GM23338 (cell line): ENCODE measurements around the gene BTBD9. TPM values are rescaled to one million over a fixed set of nuclear protein-coding genes. Genes with fewer than 3 reads are reported as not detected.

Source experiments
- ATAC-seq: fragments of 200-7000 bp; cut with Tn5 transposase; 3 replicates; pipeline ENCODE4 v1.9.1; 2020
- DNase-seq: peaks from one replicate; pipeline ENCODE4 v3.0.0-alpha.2; 2015; ENCODE audit warnings: low spot score
- H2AFZ ChIP-seq: fragments of 200-600 bp; sonication (generic); 2 replicates; pipeline ENCODE4 v1.8.0; 2016; ENCODE audit warnings: antibody characterized with exemption, mild to moderate bottlenecking, moderate library complexity
- H3F3A ChIP-seq: fragments of 200-600 bp; sonication (generic); replicated peaks from 2 replicates; pipeline ENCODE4 v1.8.0; 2017; ENCODE audit warnings: antibody characterized with exemption, mixed run types, low read depth
- H3K27ac ChIP-seq: fragments of 200-600 bp; sonication (generic); 2 replicates; pipeline ENCODE4 v1.6.1; 2016; ENCODE audit warnings: low read depth
- H3K27me3 ChIP-seq: fragments of 200-600 bp; sonication (generic); 2 replicates; pipeline ENCODE4 v1.8.0; 2016; ENCODE audit warnings: mild to moderate bottlenecking, mixed run types, moderate library complexity; ENCODE audit not compliant: insufficient read depth
- H3K36me3 ChIP-seq: fragments of 200-600 bp; sonication (generic); 2 replicates; pipeline ENCODE4 v1.8.0; 2016; ENCODE audit warnings: mild to moderate bottlenecking; ENCODE audit not compliant: insufficient read depth
- H3K4me1 ChIP-seq: fragments of 200-600 bp; sonication (generic); 2 replicates; pipeline ENCODE4 v1.8.0; 2016; ENCODE audit warnings: mild to moderate bottlenecking, moderate library complexity; ENCODE audit not compliant: insufficient read depth
- H3K4me2 ChIP-seq: fragments of 200-600 bp; sonication (generic); 2 replicates; pipeline ENCODE4 v1.7.1; 2017; ENCODE audit warnings: mixed run types
- H3K4me3 ChIP-seq: fragments of 200-600 bp; sonication (generic); 2 replicates; pipeline ENCODE4 v1.6.1; 2016; ENCODE audit warnings: mixed run types
- H3K79me2 ChIP-seq: fragments of 200-600 bp; sonication (generic); replicated peaks from 2 replicates; pipeline ENCODE4 v1.8.0; 2017; ENCODE audit warnings: mild to moderate bottlenecking; ENCODE audit not compliant: insufficient read depth
- H3K9me2 ChIP-seq: fragments of 200-600 bp; sonication (generic); 2 replicates; pipeline ENCODE4 v1.8.0; 2017; ENCODE audit not compliant: insufficient read depth
- H4K20me1 ChIP-seq: fragments of 200-600 bp; sonication (generic); replicated peaks from 2 replicates; pipeline ENCODE4 v1.8.0; 2017; ENCODE audit warnings: mild to moderate bottlenecking; ENCODE audit not compliant: insufficient read depth
- H3K27ac Mint-ChIP-seq: 2 replicates; pipeline ENCODE4 v1.8.0; 2020; ENCODE audit warnings: inconsistent platforms, mild to moderate bottlenecking, moderate library complexity, mixed read lengths
- H3K27me3 Mint-ChIP-seq: 3 replicates; pipeline ENCODE4 v1.8.0; 2022; ENCODE audit warnings: low read depth, mild to moderate bottlenecking, moderate library complexity, mixed read lengths, inconsistent platforms; ENCODE audit not compliant: insufficient read depth, poor library complexity
- H3K36me3 Mint-ChIP-seq: 3 replicates; pipeline ENCODE4 v1.8.0; 2021; ENCODE audit warnings: low read depth, mild to moderate bottlenecking, inconsistent platforms, moderate library complexity, mixed read lengths
- H3K4me1 Mint-ChIP-seq: 3 replicates; pipeline ENCODE4 v1.8.0; 2020; ENCODE audit warnings: mild to moderate bottlenecking, inconsistent platforms, mixed read lengths
- H3K4me3 Mint-ChIP-seq: 3 replicates; pipeline ENCODE4 v1.8.0; 2021; ENCODE audit warnings: moderate library complexity, mild to moderate bottlenecking, inconsistent platforms, mixed read lengths
- H3K9me3 Mint-ChIP-seq: 3 replicates; pipeline ENCODE4 v1.8.0; 2020; ENCODE audit warnings: moderate library complexity, mild to moderate bottlenecking, inconsistent platforms, mixed read lengths
- CREB1 ChIP-seq: fragments of 250-450 bp; sonication (Bioruptor Pico); IDR thresholded peaks from 2 replicates; pipeline ENCODE4 v1.5.0; 2020; ENCODE audit warnings: low read depth, mild to moderate bottlenecking, moderate library complexity
- CTCF ChIP-seq, 2 experiments: fragments of 200-600 bp in 1 of 2; sonication (generic) in 1 of 2; conservative IDR thresholded peaks; 2 replicates each; pipeline versions ENCODE4 v1.5.1 to v1.6.1; 2016 to 2017; ENCODE audit warnings: antibody characterized with exemption in 2 of 2, low read depth in 2 of 2, mild to moderate bottlenecking in 2 of 2, moderate library complexity in 1 of 2
- EZH2 ChIP-seq: fragments of 200-600 bp; sonication (generic); IDR thresholded peaks from one replicate; pipeline ENCODE4 v1.8.0; 2017; ENCODE audit warnings: antibody characterized with exemption, mild to moderate bottlenecking, low read depth; ENCODE audit not compliant: unreplicated experiment
- EZH2phosphoT487 ChIP-seq: fragments of 200-600 bp; sonication (generic); IDR thresholded peaks from one replicate; pipeline ENCODE4 v1.8.1; 2018; ENCODE audit warnings: antibody characterized with exemption; ENCODE audit not compliant: unreplicated experiment
- JUNB ChIP-seq: IDR thresholded peaks from one replicate; pipeline ENCODE4 v1.6.1; 2016; ENCODE audit warnings: antibody characterized with exemption; ENCODE audit not compliant: unreplicated experiment
- NANOG ChIP-seq: IDR thresholded peaks from 2 replicates; pipeline ENCODE4 v1.6.1; 2016; ENCODE audit warnings: antibody characterized with exemption, borderline replicate concordance
- POLR2AphosphoS5 ChIP-seq: IDR thresholded peaks from 2 replicates; pipeline ENCODE4 v1.6.1; 2016; ENCODE audit warnings: antibody characterized with exemption, low read depth
- REST ChIP-seq: IDR thresholded peaks from one replicate; pipeline ENCODE4 v1.6.1; 2018; ENCODE audit warnings: antibody characterized with exemption; ENCODE audit not compliant: unreplicated experiment
- STAT1 ChIP-seq: IDR thresholded peaks from one replicate; pipeline ENCODE4 v1.6.1; 2016; ENCODE audit warnings: antibody characterized with exemption; ENCODE audit not compliant: unreplicated experiment
- ZNF114 ChIP-seq: fragments of 250-450 bp; sonication (Bioruptor Pico); IDR thresholded peaks from 2 replicates; pipeline ENCODE4 v1.5.0; 2020; ENCODE audit warnings: mild to moderate bottlenecking, moderate library complexity
- ZNF462 ChIP-seq: fragments of 250-450 bp; sonication (Bioruptor Pico); IDR thresholded peaks from 2 replicates; pipeline ENCODE4 v1.5.0; 2020; ENCODE audit warnings: mild to moderate bottlenecking, moderate library complexity
- polyA plus RNA-seq: library from polyadenylated mRNA; unstranded; fragments of >200 nt; fragmentation: Nextera tagmentation; extraction: Ambion mirVana; gene quantifications from 2 replicates; pipeline ENCODE4 v1.2.1, GENCODE V29; 2016
- total RNA-seq: library from RNA; depleted of rRNA; stranded (reverse); fragments of >200 nt; shearing (Covaris generic); gene quantifications from 2 replicates; pipeline ENCODE4 v1.2.3, GENCODE V29; 2014

The BTBD9 gene
- total and polyA plus RNA-seq, 2 experiments from 2014 or later, result 4.2 to 5.3 TPM

GRCh38 chr6:38155144-38155543, 484.6 kb downstream of the BTBD9 start:
- Histone ChIP-seq H3K27me3 (no peaks in the 10 kb centered on the region), H2AFZ (no peak overlapping the region), H3K27ac (no peak overlapping the region; the same call in 1 of the 2 replicates), H3K4me1 (no peaks in the 10 kb centered on the region), H3K9me2 (no peaks in the 10 kb centered on the region), H3K36me3 (no peaks in the 10 kb centered on the region), H3F3A (no peaks in the 10 kb centered on the region), H3K79me2 (no peaks in the 10 kb centered on the region), H4K20me1 (no peaks in the 10 kb centered on the region), H3K4me3 (no peak overlapping the region), H3K4me2 (no peak overlapping the region)
- Mint-ChIP-seq H3K4me1 (peaks cover 9% of the 10 kb centered on the region), H3K9me3 (no peaks in the 10 kb centered on the region), H3K27me3 (peaks cover 14% of the 10 kb centered on the region), H3K4me3 (no peak overlapping the region), H3K36me3 (no peaks in the 10 kb centered on the region), H3K27ac (peak overlapping the region; percentile 88)
- DNase-seq (no peak), ATAC-seq (no peak)
- no peak for TF ChIP-seq CREB1
- no peak for TF ChIP-seq CTCF (conservative IDR thresholded peaks at IDR 0.05; ENCODE audit: low read depth in 2 of 2)
- no peak for TF ChIP-seq STAT1
- no peak for TF ChIP-seq JUNB

GRCh38 chr6:38154731-38155130, 485.0 kb downstream of the BTBD9 start:
- Mint-ChIP-seq H3K27me3 (peaks cover 14% of the 10 kb centered on the region), H3K4me1 (peaks cover 9% of the 10 kb centered on the region), H3K27ac (peak overlapping the region; percentile 88), H3K4me3 (no peak overlapping the region), H3K9me3 (no peaks in the 10 kb centered on the region), H3K36me3 (no peaks in the 10 kb centered on the region)
- H4K20me1 ChIP-seq, result no peaks in the 10 kb centered on the region
- H3K4me3 ChIP-seq, result no peak overlapping the region
- H2AFZ ChIP-seq, result no peak overlapping the region
- H3F3A ChIP-seq, result no peaks in the 10 kb centered on the region
- no peaks in the 10 kb centered on the region for H3K27me3 ChIP-seq
- no peaks in the 10 kb centered on the region for H3K36me3 ChIP-seq
- H3K79me2 ChIP-seq, result no peaks in the 10 kb centered on the region
- ATAC-seq, result no peak
- no peaks in the 10 kb centered on the region for H3K9me2 ChIP-seq
- no peaks in the 10 kb centered on the region for H3K4me1 ChIP-seq
- no peak overlapping the region for H3K4me2 ChIP-seq
- no peak overlapping the region for H3K27ac ChIP-seq
- DNase-seq, result no peak
- TF ChIP-seq POLR2AphosphoS5 (no peak), REST (no peak), ZNF462 (CRISPR knock-in tag) (no peak), EZH2phosphoT487 (no peak), EZH2 (no peak), ZNF114 (no peak), NANOG (no peak), CREB1 (no peak)
